ENCODE results near the gene ZC3H11A.

ZC3H11A gene

GRCh38 chr1:203823306-203823705 lies 27.9 kb downstream of the ZC3H11A start:
- no peak overlapping the region for H3K4me3 ChIP-seq (ENCODE audit: low read length)
- H3K4me2 ChIP-seq (ENCODE audit: low read length) = no peak overlapping the region

DNA sequence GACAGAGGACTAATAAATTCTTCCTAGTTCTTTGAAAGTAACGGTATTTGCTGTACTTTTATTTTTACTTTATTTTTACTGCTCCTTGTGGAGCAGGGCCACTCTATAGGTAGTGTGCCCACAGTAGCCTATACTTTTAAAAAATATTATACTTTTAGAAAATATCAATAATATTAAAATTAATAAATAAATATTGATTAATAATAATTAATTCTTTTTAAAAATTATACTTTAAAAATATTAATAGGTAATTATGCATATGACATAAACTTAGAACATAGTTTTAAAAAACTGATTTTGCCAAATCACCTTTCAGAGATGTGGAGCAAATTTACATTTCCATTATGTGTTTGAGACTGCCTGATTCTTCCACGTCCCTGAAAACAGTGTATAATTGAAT lies 30.8 kb downstream of the ZC3H11A start:
- H3K79me2 ChIP-seq (ENCODE audit: control insufficient read depth, low read length) = peaks cover 36% of the 10 kb centered on the region
- H3K4me3 ChIP-seq (ENCODE audit: low read length) = no peak overlapping the region
- no peaks in the 10 kb centered on the region; the same call in 1 of the 2 replicates for H3F3A ChIP-seq (ENCODE audit: control insufficient read depth, insufficient read depth)
- H3K4me2 ChIP-seq (ENCODE audit: low read length) = no peak overlapping the region
- no peaks in the 10 kb centered on the region for H3K9me2 ChIP-seq (replicated peaks; ENCODE audit: control insufficient read depth, low read length)
- H4K20me1 ChIP-seq (ENCODE audit: control insufficient read depth, insufficient read depth, low read depth, low read length) = no peaks in the 10 kb centered on the region
- H3K27me3 ChIP-seq (ENCODE audit: control insufficient read depth, low read length) = no peaks in the 10 kb centered on the region
- H3K4me1 ChIP-seq (ENCODE audit: control insufficient read depth, low read length) = no peaks in the 10 kb centered on the region
- no peaks in the 10 kb centered on the region for H3K9me3 ChIP-seq (ENCODE audit: control insufficient read depth, insufficient read depth, low read length)
- TF ChIP-seq, protein P1, sequence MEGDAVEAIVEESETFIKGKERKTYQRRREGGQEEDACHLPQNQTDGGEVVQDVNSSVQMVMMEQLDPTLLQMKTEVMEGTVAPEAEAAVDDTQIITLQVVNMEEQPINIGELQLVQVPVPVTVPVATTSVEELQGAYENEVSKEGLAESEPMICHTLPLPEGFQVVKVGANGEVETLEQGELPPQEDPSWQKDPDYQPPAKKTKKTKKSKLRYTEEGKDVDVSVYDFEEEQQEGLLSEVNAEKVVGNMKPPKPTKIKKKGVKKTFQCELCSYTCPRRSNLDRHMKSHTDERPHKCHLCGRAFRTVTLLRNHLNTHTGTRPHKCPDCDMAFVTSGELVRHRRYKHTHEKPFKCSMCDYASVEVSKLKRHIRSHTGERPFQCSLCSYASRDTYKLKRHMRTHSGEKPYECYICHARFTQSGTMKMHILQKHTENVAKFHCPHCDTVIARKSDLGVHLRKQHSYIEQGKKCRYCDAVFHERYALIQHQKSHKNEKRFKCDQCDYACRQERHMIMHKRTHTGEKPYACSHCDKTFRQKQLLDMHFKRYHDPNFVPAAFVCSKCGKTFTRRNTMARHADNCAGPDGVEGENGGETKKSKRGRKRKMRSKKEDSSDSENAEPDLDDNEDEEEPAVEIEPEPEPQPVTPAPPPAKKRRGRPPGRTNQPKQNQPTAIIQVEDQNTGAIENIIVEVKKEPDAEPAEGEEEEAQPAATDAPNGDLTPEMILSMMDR (IDR thresholded peaks at IDR 0.05; ENCODE audit: low read depth, low read length, poor library complexity, severe bottlenecking) = no peak
- TF ChIP-seq EZH2phosphoT487 (IDR thresholded peaks at IDR 0.05; ENCODE audit: borderline replicate concordance, low read length) = no peak
- H3K27ac ChIP-seq (ENCODE audit: low read depth, low read length) = no peak overlapping the region
- peaks cover 86% of the 10 kb centered on the region for H3K36me3 ChIP-seq (ENCODE audit: control insufficient read depth, low read length)

More at GRCh38 chr1:203823306-203823705, 27.9 kb downstream of the ZC3H11A start:
- Histone ChIP-seq H3F3A (ENCODE audit: control insufficient read depth, insufficient read depth) (no peaks in the 10 kb centered on the region; the same call in 1 of the 2 replicates), H3K9me3 (ENCODE audit: control insufficient read depth, insufficient read depth, low read length) (no peaks in the 10 kb centered on the region), H3K9me2 (replicated peaks; ENCODE audit: control insufficient read depth, low read length) (no peaks in the 10 kb centered on the region), H4K20me1 (ENCODE audit: control insufficient read depth, insufficient read depth, low read depth, low read length) (no peaks in the 10 kb centered on the region), H3K4me1 (ENCODE audit: control insufficient read depth, low read length) (no peaks in the 10 kb centered on the region), H3K27ac (ENCODE audit: low read depth, low read length) (no peak overlapping the region), H3K79me2 (ENCODE audit: control insufficient read depth, low read length) (peaks cover 40% of the 10 kb centered on the region), H3K36me3 (ENCODE audit: control insufficient read depth, low read length) (peaks cover 78% of the 10 kb centered on the region), H3K27me3 (ENCODE audit: control insufficient read depth, low read length) (no peaks in the 10 kb centered on the region)
- no peak for TF ChIP-seq EZH2phosphoT487 (IDR thresholded peaks at IDR 0.05; ENCODE audit: borderline replicate concordance, low read length)
- TF ChIP-seq, protein P1 (IDR thresholded peaks at IDR 0.05; ENCODE audit: low read depth, low read length, poor library complexity, severe bottlenecking) = no peak

DNA sequence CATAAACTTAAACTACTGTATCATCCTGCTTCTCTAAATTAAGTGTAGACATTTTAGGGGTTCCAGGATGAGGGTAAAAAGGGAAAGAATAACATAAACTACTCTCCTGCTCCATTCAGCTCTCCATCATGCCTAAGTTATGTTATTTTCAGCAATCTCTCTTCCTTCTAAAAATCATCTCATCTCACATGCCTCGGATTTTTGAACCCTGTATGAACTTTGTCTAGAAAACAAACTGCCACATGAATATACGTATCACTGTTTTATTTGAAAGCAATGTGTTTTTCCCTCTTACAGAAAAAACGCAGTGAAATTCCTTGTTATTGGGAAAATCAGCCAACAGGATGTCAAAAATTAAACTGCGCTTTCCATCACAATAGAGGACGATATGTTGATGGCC lies 32.6 kb downstream of the ZC3H11A start:
- Histone ChIP-seq H3K4me3 (ENCODE audit: low read length) (no peak overlapping the region), H3K27ac (ENCODE audit: low read depth, low read length) (no peak overlapping the region), H3F3A (ENCODE audit: control insufficient read depth, insufficient read depth) (no peaks in the 10 kb centered on the region; the same call in 1 of the 2 replicates), H3K9me2 (replicated peaks; ENCODE audit: control insufficient read depth, low read length) (no peaks in the 10 kb centered on the region), H3K4me2 (ENCODE audit: low read length) (no peak overlapping the region), H3K9me3 (ENCODE audit: control insufficient read depth, insufficient read depth, low read length) (no peaks in the 10 kb centered on the region), H3K27me3 (ENCODE audit: control insufficient read depth, low read length) (no peaks in the 10 kb centered on the region), H3K79me2 (ENCODE audit: control insufficient read depth, low read length) (peaks cover 22% of the 10 kb centered on the region), H4K20me1 (ENCODE audit: control insufficient read depth, insufficient read depth, low read depth, low read length) (no peaks in the 10 kb centered on the region), H3K4me1 (ENCODE audit: control insufficient read depth, low read length) (no peaks in the 10 kb centered on the region), H3K36me3 (ENCODE audit: control insufficient read depth, low read length) (peaks cover 81% of the 10 kb centered on the region)
- TF ChIP-seq, protein P1 (IDR thresholded peaks at IDR 0.05; ENCODE audit: low read depth, low read length, poor library complexity, severe bottlenecking) = no peak
- TF ChIP-seq EZH2phosphoT487 (IDR thresholded peaks at IDR 0.05; ENCODE audit: borderline replicate concordance, low read length) = no peak

Data from DOHH2 (cell line).